Measurements from ENCODE around the gene NDUFAF5.

NDUFAF5 gene

GRCh38 chr20:13870170-13870748 is 85.4 kb downstream of the NDUFAF5 start:
- no peak for DNase-seq (ENCODE audit: low read depth, low spot score)
